H9 (cell line): ENCODE data around the gene CABLES2. TPM values are rescaled to one million over a fixed set of nuclear protein-coding genes. Genes with fewer than 3 reads are reported as not detected.
A peak's percentile ranks its signal among the peaks of the same experiment; 100 is the strongest.

Experiments
- DNase-seq: peaks from one replicate; pipeline ENCODE4 v3.0.0-alpha.2; 2017
- H2AFZ ChIP-seq: one replicate; pipeline ENCODE4 v1.6.1; 2013; ENCODE audit warnings: mild to moderate bottlenecking, low read length, control low read depth, moderate library complexity
- H2AK5ac ChIP-seq: 2 replicates; pipeline ENCODE4 v1.6.1; 2013; ENCODE audit warnings: low read length, control low read depth, mixed read lengths; ENCODE audit not compliant: insufficient read length
- H2BK120ac ChIP-seq: one replicate; pipeline ENCODE4 v1.6.1; 2013; ENCODE audit warnings: low read depth, mild to moderate bottlenecking, low read length, control low read depth, inconsistent platforms; ENCODE audit not compliant: poor library complexity, severe bottlenecking
- H2BK12ac ChIP-seq: 2 replicates; pipeline ENCODE4 v1.6.1; 2013; ENCODE audit warnings: low read length, control low read depth, mixed read lengths, low read depth; ENCODE audit not compliant: insufficient read length
- H2BK15ac ChIP-seq: 2 replicates; pipeline ENCODE4 v1.6.1; 2013; ENCODE audit warnings: low read depth, low read length, control low read depth
- H2BK20ac ChIP-seq: one replicate; pipeline ENCODE4 v1.6.1; 2013; ENCODE audit warnings: low read depth, mild to moderate bottlenecking, low read length, control low read depth, inconsistent platforms; ENCODE audit not compliant: poor library complexity, severe bottlenecking
- H2BK5ac ChIP-seq: 2 replicates; pipeline ENCODE4 v1.6.1; 2013; ENCODE audit warnings: low read length, control low read depth, mixed read lengths; ENCODE audit not compliant: insufficient read length
- H3K14ac ChIP-seq: 2 replicates; pipeline ENCODE4 v1.6.1; 2013; ENCODE audit warnings: low read length, control low read depth; ENCODE audit not compliant: insufficient read depth
- H3K18ac ChIP-seq: 2 replicates; pipeline ENCODE4 v1.6.1; 2013; ENCODE audit warnings: low read depth, mild to moderate bottlenecking, mixed read lengths, low read length, control low read depth; ENCODE audit not compliant: insufficient read length
- H3K23ac ChIP-seq: 2 replicates; pipeline ENCODE4 v1.6.1; 2013; ENCODE audit warnings: low read length, control low read depth, mixed read lengths, low read depth; ENCODE audit not compliant: insufficient read length
- H3K23me2 ChIP-seq: 2 replicates; pipeline ENCODE4 v1.6.1; 2013; ENCODE audit warnings: low read depth, mild to moderate bottlenecking, mixed read lengths, low read length, control low read depth; ENCODE audit not compliant: insufficient read length, poor library complexity, severe bottlenecking
- H3K27ac ChIP-seq: 2 replicates; pipeline ENCODE4 v1.5.1; 2013; ENCODE audit warnings: low read length, control low read depth, mixed read lengths, low read depth; ENCODE audit not compliant: insufficient read length
- H3K27me3 ChIP-seq: 2 replicates; pipeline ENCODE4 v1.6.1; 2013; ENCODE audit warnings: low read length, control low read depth, inconsistent platforms; ENCODE audit not compliant: insufficient read depth
- H3K4ac ChIP-seq: 2 replicates; pipeline ENCODE4 v1.6.1; 2013; ENCODE audit warnings: low read depth, mild to moderate bottlenecking, control low read depth, inconsistent platforms, low read length, moderate library complexity
- H3K4me1 ChIP-seq: 2 replicates; pipeline ENCODE4 v1.6.1; 2013; ENCODE audit warnings: low read length, control low read depth, inconsistent platforms; ENCODE audit not compliant: insufficient read depth
- H3K4me2 ChIP-seq: 2 replicates; pipeline ENCODE4 v1.6.1; 2013; ENCODE audit warnings: low read length, control low read depth, mixed read lengths; ENCODE audit not compliant: insufficient read length, insufficient read depth
- H3K56ac ChIP-seq: 2 replicates; pipeline ENCODE4 v1.6.1; 2013; ENCODE audit warnings: low read depth, mild to moderate bottlenecking, mixed read lengths, low read length, control low read depth; ENCODE audit not compliant: insufficient read length
- H3K79me1 ChIP-seq: 2 replicates; pipeline ENCODE4 v1.6.1; 2013; ENCODE audit warnings: low read depth, mild to moderate bottlenecking, moderate library complexity, low read length, control low read depth, inconsistent platforms; ENCODE audit not compliant: insufficient read depth, poor library complexity, severe bottlenecking
- H3K79me2 ChIP-seq: 2 replicates; pipeline ENCODE4 v1.6.1; 2013; ENCODE audit warnings: low read length, control low read depth, inconsistent platforms; ENCODE audit not compliant: insufficient read depth
- H3K9ac ChIP-seq: 2 replicates; pipeline ENCODE4 v1.6.1; 2013; ENCODE audit warnings: low read length, control low read depth, mixed read lengths; ENCODE audit not compliant: insufficient read length; ENCODE audit errors: extremely low read depth
- H3K9me3 ChIP-seq: one replicate; pipeline ENCODE4 v1.6.1; 2013; ENCODE audit warnings: low read depth, low read length, inconsistent platforms; ENCODE audit not compliant: control insufficient read depth
- H3T11ph ChIP-seq: one replicate; pipeline ENCODE4 v1.6.1; 2013; ENCODE audit warnings: mild to moderate bottlenecking, low read length, control low read depth, inconsistent platforms
- H4K20me1 ChIP-seq: one replicate; pipeline ENCODE4 v1.6.1; 2013; ENCODE audit not compliant: control insufficient read depth, insufficient read length, insufficient read depth
- H4K5ac ChIP-seq: 2 replicates; pipeline ENCODE4 v1.6.1; 2013; ENCODE audit warnings: low read depth, mild to moderate bottlenecking, mixed read lengths, low read length, control low read depth; ENCODE audit not compliant: insufficient read length
- H4K8ac ChIP-seq: replicated peaks from 2 replicates; pipeline ENCODE4 v1.6.1; 2013; ENCODE audit warnings: low read length, control low read depth, mixed read lengths, low read depth; ENCODE audit not compliant: insufficient read length
- H4K91ac ChIP-seq: 2 replicates; pipeline ENCODE4 v1.6.1; 2013; ENCODE audit warnings: low read depth, mild to moderate bottlenecking, moderate library complexity, mixed read lengths, low read length, control low read depth; ENCODE audit not compliant: insufficient read length
- H3K27ac Mint-ChIP-seq, 3 experiments: 2 replicates in 2 of 3; 3 replicates in 1 of 3; pipeline ENCODE4 v1.8.0; 2020 to 2021; ENCODE audit warnings: mixed read lengths in 3 of 3, mild to moderate bottlenecking in 1 of 3, moderate library complexity in 1 of 3
- H3K27me3 Mint-ChIP-seq: 2 replicates; pipeline ENCODE4 v1.8.0; 2021; ENCODE audit warnings: low read depth, mild to moderate bottlenecking, moderate library complexity, mixed read lengths
- H3K36me3 Mint-ChIP-seq, 3 experiments: 2 replicates in 2 of 3; 3 replicates in 1 of 3; pipeline ENCODE4 v1.8.0; 2020 to 2021; ENCODE audit warnings: low read depth in 3 of 3, mixed read lengths in 3 of 3; ENCODE audit not compliant: insufficient read depth in 1 of 3
- H3K4me1 Mint-ChIP-seq, 2 experiments: 2 replicates each; pipeline ENCODE4 v1.8.0; 2020; ENCODE audit warnings: mixed read lengths in 2 of 2
- H3K4me3 Mint-ChIP-seq, 2 experiments: 2 replicates in 1 of 2; 3 replicates in 1 of 2; pipeline ENCODE4 v1.8.0; 2020 to 2021; ENCODE audit warnings: mild to moderate bottlenecking in 2 of 2, mixed read lengths in 2 of 2, moderate library complexity in 1 of 2
- H3K9me3 Mint-ChIP-seq, 2 experiments: 2 replicates in 1 of 2; 3 replicates in 1 of 2; pipeline ENCODE4 v1.8.0; 2020; ENCODE audit warnings: mild to moderate bottlenecking in 2 of 2, mixed read lengths in 2 of 2, moderate library complexity in 1 of 2
- CTCF ChIP-seq: fragments of 200-600 bp; sonication (generic); conservative IDR thresholded peaks from 3 replicates; pipeline ENCODE4 v1.8.0; 2021; ENCODE audit warnings: antibody characterized with exemption, mild to moderate bottlenecking
- WGBS: extraction: QIAGEN DNeasy Blood & Tissue Kit; methylation state at CpG from one replicate; pipeline ENCODE4 v1.1.7; 2013; ENCODE audit warnings: missing lambda C conversion rate, low lambda C conversion rate, mixed read lengths; ENCODE audit not compliant: insufficient read length; ENCODE audit errors: extremely low coverage; 5-methylcytosine and 5-hydroxymethylcytosine counted together
- long read RNA-seq: library from polyadenylated mRNA; unstranded; transcript quantifications from one replicate; pipeline ENCODE4 v2.0.0, GENCODE V29; 2020
- total RNA-seq: library from RNA; stranded (reverse); gene quantifications from 2 replicates; pipeline ENCODE4 v1.2.1, GENCODE V29; 2021

Gene CABLES2, protein sequence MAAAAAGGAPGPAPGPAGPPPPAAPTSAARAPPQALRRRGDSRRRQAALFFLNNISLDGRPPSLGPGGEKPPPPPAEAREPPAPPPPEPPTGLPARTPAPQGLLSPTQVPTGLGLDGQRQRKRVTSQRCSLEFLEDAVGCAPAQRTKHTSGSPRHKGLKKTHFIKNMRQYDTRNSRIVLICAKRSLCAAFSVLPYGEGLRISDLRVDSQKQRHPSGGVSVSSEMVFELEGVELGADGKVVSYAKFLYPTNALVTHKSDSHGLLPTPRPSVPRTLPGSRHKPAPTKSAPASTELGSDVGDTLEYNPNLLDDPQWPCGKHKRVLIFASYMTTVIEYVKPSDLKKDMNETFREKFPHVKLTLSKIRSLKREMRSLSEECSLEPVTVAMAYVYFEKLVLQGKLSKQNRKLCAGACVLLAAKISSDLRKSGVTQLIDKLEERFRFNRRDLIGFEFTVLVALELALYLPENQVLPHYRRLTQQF
- 10.8 and 11.0 TPM in 2 replicates for total RNA-seq
- long read RNA-seq, partial matches to known transcripts: 0 of 9 reads
- long read RNA-seq, other reads (novel, unspliced or antisense): 9 of 9 reads

DNA sequence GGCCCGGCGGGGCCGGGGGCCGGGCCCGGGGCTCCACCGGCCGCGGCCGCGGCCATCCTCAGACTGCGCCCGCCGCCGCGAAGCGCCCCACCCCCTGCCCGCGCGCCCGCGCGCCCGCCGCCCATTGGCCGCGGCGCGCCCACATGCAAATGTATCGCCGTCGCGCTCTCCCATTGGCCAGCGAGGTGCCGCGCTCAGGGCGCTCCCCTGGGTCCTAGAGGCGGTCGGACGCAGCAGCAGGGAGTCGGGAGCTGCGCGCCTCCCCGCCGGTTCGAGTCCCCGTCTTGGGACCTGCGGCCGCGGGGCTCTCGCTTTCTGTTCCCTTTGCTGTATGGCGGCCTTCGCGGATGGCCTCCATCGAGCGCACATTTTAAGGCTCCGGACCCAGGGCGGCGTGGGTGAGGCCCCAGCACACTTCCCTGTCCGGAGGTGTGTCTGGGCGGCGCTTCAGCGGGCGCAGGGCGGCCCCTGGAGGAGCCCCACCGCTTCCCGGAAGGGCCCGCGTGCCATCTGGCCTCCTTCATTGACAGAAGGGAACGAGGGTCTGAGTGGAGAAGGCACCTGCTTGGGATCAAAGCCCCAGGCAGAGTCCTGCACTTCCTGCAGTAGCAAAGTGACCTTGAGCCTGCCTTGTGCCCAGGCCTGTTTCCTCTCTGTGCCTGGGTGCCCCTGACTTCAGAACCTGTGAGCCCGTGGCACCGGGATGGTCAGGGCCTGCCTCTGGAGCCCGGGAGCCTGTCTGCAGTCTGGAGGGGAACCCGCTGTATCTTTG, at the start of gene CABLES2:
TSS of gene CABLES2 (minus strand) at position 65 of the 772 bp plus-strand sequence. CDS start at position 56, 9 bp downstream.
- no peak within 1 kb of the TSS for H2AK5ac ChIP-seq
- no peak within 1 kb of the TSS for H4K5ac ChIP-seq
- no peaks in the 10 kb centered on the region for H3K9me3 ChIP-seq
- WGBS: no CpG with 5 or more reads among the region's 73 CpGs
- no peak within 1 kb of the TSS; the same call in 1 of the 2 replicates for H3K14ac ChIP-seq
- no peak within 1 kb of the TSS for H2BK5ac ChIP-seq
- no peaks in the 10 kb centered on the region for H3K79me2 ChIP-seq
- Mint-ChIP-seq H3K27me3 (peaks cover 16% of the 10 kb centered on the region), H3K4me1 (peaks cover 9 to 15% of the 10 kb centered on the region in 2 experiments), H3K9me3 (no peaks in the 10 kb centered on the region), H3K27ac (no peak within 1 kb of the TSS), H3K36me3 (no peaks in the 10 kb centered on the region; a peak in 1 of 7 replicates), H3K4me3 (peak within 1 kb of the TSS; percentile 68 to 81)
- H3K23ac ChIP-seq: no peak within 1 kb of the TSS
- no peak for TF ChIP-seq CTCF
- no peak within 1 kb of the TSS for H4K8ac ChIP-seq
- H3K4me1 ChIP-seq: no peaks in the 10 kb centered on the region
- no peaks in the 10 kb centered on the region for H4K20me1 ChIP-seq
- no peaks in the 10 kb centered on the region for H3K27me3 ChIP-seq
- H3K9ac ChIP-seq: peak within 1 kb of the TSS; percentile 16
- no peak within 1 kb of the TSS for H2BK120ac ChIP-seq
- no peak within 1 kb of the TSS for H3K4ac ChIP-seq
- no peak within 1 kb of the TSS for H2BK20ac ChIP-seq
- no peak within 1 kb of the TSS for H2BK15ac ChIP-seq
- peak; percentile 91 for DNase-seq
- H2AFZ ChIP-seq: no peak within 1 kb of the TSS
- no peaks in the 10 kb centered on the region for H3K23me2 ChIP-seq
- no peak within 1 kb of the TSS for H3K27ac ChIP-seq
- no peak within 1 kb of the TSS for H3T11ph ChIP-seq
- no peak within 1 kb of the TSS for H3K18ac ChIP-seq
- H2BK12ac ChIP-seq: no peak within 1 kb of the TSS
- no peaks in the 10 kb centered on the region for H3K79me1 ChIP-seq
- no peak within 1 kb of the TSS for H4K91ac ChIP-seq
- H3K56ac ChIP-seq: no peak within 1 kb of the TSS
- peak within 1 kb of the TSS; percentile 41 for H3K4me2 ChIP-seq
